ENCODE data around the gene MYCN.

The MYCN gene

GRCh38 chr2:15897431-15898098, 42.8 kb upstream of the MYCN start:
- TF ChIP-seq TCF12 (IDR thresholded peaks at IDR 0.05; ENCODE audit: low read depth): no peak

- TF ChIP-seq TEAD4 (IDR thresholded peaks at IDR 0.05): no peak
- TF ChIP-seq NFIC (IDR thresholded peaks at IDR 0.05): no peak
- TF ChIP-seq REST (IDR thresholded peaks at IDR 0.05; ENCODE audit: low read depth): no peak
- TF ChIP-seq TAF1 (IDR thresholded peaks at IDR 0.05; ENCODE audit: low read depth): no peak
- no peak for TF ChIP-seq EP300 (IDR thresholded peaks at IDR 0.05; ENCODE audit: borderline replicate concordance)
- no peak for TF ChIP-seq TCF12 (IDR thresholded peaks at IDR 0.05; ENCODE audit: low read depth)
- TF ChIP-seq RAD21 (IDR thresholded peaks at IDR 0.05; ENCODE audit: low read depth): no peak
- TF ChIP-seq USF1 (IDR thresholded peaks at IDR 0.05): no peak
- no peak for TF ChIP-seq ZBTB7A (IDR thresholded peaks at IDR 0.05; ENCODE audit: low read depth)
- no peak for TF ChIP-seq CEBPB (IDR thresholded peaks at IDR 0.05)
- TF ChIP-seq CREB1 (IDR thresholded peaks at IDR 0.05; ENCODE audit: low read depth): no peak
- no peak for TF ChIP-seq EGR1 (IDR thresholded peaks at IDR 0.05)
- no peak for TF ChIP-seq YY1 (IDR thresholded peaks at IDR 0.05; ENCODE audit: low read depth)
- no peak for TF ChIP-seq FOXM1 (IDR thresholded peaks at IDR 0.05; ENCODE audit: borderline replicate concordance, low read depth)
- TF ChIP-seq MAX (IDR thresholded peaks at IDR 0.05): no peak
Observed at GRCh38 chr2:15899327-15899612, 41.1 kb upstream of the MYCN start.

- TF ChIP-seq FOXM1 (IDR thresholded peaks at IDR 0.05; ENCODE audit: borderline replicate concordance, low read depth): no peak
- no peak for TF ChIP-seq EGR1 (IDR thresholded peaks at IDR 0.05)
- TF ChIP-seq ZBTB7A (IDR thresholded peaks at IDR 0.05; ENCODE audit: low read depth): no peak
- no peak for TF ChIP-seq TCF12 (IDR thresholded peaks at IDR 0.05; ENCODE audit: low read depth)
- no peak for TF ChIP-seq YY1 (IDR thresholded peaks at IDR 0.05; ENCODE audit: low read depth)
- TF ChIP-seq MAX (IDR thresholded peaks at IDR 0.05): no peak
- no peak for TF ChIP-seq TEAD4 (IDR thresholded peaks at IDR 0.05)
- TF ChIP-seq TAF1 (IDR thresholded peaks at IDR 0.05; ENCODE audit: low read depth): no peak
- no peak for TF ChIP-seq CREB1 (IDR thresholded peaks at IDR 0.05; ENCODE audit: low read depth)
- TF ChIP-seq RAD21 (IDR thresholded peaks at IDR 0.05; ENCODE audit: low read depth): no peak
- no peak for TF ChIP-seq EP300 (IDR thresholded peaks at IDR 0.05; ENCODE audit: borderline replicate concordance)
- no peak for TF ChIP-seq NFIC (IDR thresholded peaks at IDR 0.05)
- no peak for TF ChIP-seq USF1 (IDR thresholded peaks at IDR 0.05)
- TF ChIP-seq CEBPB (IDR thresholded peaks at IDR 0.05): no peak
- no peak for TF ChIP-seq REST (IDR thresholded peaks at IDR 0.05; ENCODE audit: low read depth)
Observed at GRCh38 chr2:15899751-15900493, 40.4 kb upstream of the MYCN start.

- no peak for TF ChIP-seq TEAD4 (IDR thresholded peaks at IDR 0.05)
- no peak for TF ChIP-seq NFIC (IDR thresholded peaks at IDR 0.05)
- TF ChIP-seq TCF12 (IDR thresholded peaks at IDR 0.05; ENCODE audit: low read depth): no peak
- TF ChIP-seq TAF1 (IDR thresholded peaks at IDR 0.05; ENCODE audit: low read depth): no peak
- no peak for TF ChIP-seq YY1 (IDR thresholded peaks at IDR 0.05; ENCODE audit: low read depth)
- no peak for TF ChIP-seq FOXM1 (IDR thresholded peaks at IDR 0.05; ENCODE audit: borderline replicate concordance, low read depth)
- no peak for TF ChIP-seq USF1 (IDR thresholded peaks at IDR 0.05)
- TF ChIP-seq MAX (IDR thresholded peaks at IDR 0.05): no peak
- no peak for TF ChIP-seq RAD21 (IDR thresholded peaks at IDR 0.05; ENCODE audit: low read depth)
Observed at GRCh38 chr2:15901095-15901807, 39.1 kb upstream of the MYCN start.

GRCh38 chr2:15901808-15902130, 38.6 kb upstream of the MYCN start:
- TF ChIP-seq NFIC (IDR thresholded peaks at IDR 0.05) (no peak), FOXM1 (IDR thresholded peaks at IDR 0.05; ENCODE audit: borderline replicate concordance, low read depth) (no peak), MAX (IDR thresholded peaks at IDR 0.05) (no peak), EGR1 (IDR thresholded peaks at IDR 0.05) (no peak), REST (IDR thresholded peaks at IDR 0.05; ENCODE audit: low read depth) (no peak), RAD21 (IDR thresholded peaks at IDR 0.05; ENCODE audit: low read depth) (no peak), TCF12 (IDR thresholded peaks at IDR 0.05; ENCODE audit: low read depth) (no peak)

All from Ishikawa (cell line).